ENCODE results near the gene NXPH4.

The NXPH4 gene

DNA sequence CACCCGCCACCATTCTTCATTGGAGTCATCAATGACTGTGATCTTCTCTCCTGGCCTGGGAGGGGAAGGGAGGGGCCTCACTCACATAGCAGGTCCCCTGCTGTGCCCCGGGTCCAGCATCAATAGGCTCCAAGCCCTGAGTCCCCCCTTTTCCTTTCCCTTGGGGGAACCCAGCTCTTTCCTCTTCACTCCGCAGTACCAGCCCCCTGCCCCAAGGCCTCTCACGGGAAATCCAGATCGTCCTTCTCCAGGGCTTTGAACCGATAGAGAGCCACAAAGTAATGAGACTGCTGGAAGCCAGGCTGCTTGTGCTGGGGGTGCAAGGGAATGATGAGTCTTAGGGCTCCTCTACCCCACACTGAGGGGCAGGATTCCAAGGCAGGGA lies 27.7 kb downstream of the NXPH4 start:
- DNase-seq (ENCODE audit: insufficient read length, low spot score) (no peak), FAIRE-seq (no peak)
- TF ChIP-seq CTCF (IDR thresholded peaks at IDR 0.05; ENCODE audit: insufficient read depth, missing control alignments) = no peak

- FAIRE-seq (no peak), DNase-seq (ENCODE audit: insufficient read length, low spot score) (no peak)
- TF ChIP-seq CTCF (IDR thresholded peaks at IDR 0.05; ENCODE audit: insufficient read depth, missing control alignments) = no peak
Observed at GRCh38 chr12:57247041-57247440, 30.4 kb downstream of the NXPH4 start.

DNA sequence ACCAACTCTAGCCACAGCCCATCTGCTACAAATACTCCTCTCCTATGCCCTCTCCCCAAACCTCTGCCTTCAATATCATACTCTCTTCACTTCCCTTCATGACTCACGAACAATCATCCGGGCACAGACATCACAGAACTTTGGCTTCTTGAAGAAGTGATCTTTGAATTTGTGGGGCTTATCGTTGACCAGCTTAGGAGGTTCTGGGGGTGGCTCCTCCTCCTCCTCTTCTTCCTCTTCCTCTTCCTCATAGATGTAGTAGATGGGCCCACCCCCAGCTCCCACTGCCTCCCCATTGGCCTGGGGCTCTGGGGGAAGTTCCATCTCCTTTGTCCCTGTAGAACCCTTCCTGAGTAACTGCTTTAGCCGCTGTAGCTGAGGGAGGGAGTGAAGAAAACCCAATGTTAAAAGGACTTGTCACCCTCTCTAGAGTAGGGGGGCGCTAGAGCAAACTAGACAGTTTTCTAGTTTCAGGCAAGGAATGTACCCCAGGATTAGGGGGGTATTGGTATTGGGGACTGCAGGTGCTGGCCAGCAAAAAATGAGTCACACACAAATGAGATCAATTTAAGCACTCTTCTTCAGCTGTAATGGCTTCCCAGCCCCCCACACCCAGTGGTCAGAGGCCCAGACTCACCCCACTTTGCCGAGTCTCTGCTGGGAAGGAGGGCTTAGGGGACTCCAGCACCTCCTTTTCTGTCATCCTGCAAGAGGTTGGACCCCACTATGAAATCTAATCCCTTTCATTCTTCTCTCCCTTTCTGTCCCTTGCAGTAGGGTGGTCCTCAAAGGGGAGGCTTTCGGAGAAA lies 32.5 kb downstream of the NXPH4 start:
- no peak for DNase-seq (ENCODE audit: insufficient read length, low spot score)
- no peak for TF ChIP-seq CTCF (IDR thresholded peaks at IDR 0.05; ENCODE audit: insufficient read depth, missing control alignments)

DNA sequence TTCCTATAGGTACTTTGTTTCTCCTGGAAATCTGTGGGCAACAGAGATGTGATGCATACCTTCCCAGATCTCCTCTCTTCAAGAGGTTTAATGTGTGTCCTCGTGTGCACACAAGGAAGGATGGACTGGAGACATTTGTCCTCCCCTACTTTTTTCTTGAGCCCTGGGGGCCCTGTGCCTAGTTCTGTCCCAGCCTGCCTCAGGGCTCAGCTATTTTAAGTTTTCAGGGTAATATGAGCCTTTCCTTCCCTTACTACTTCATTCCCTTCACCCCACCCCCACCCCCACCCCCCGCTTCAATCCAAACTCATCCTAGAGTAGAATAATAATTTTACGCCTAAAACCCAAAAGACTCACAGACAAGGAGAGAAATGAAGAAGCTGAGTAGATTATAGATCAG lies 33.9 kb downstream of the NXPH4 start:
- no peak for DNase-seq (ENCODE audit: insufficient read length, low spot score)
- no peak for TF ChIP-seq CTCF (IDR thresholded peaks at IDR 0.05; ENCODE audit: insufficient read depth, missing control alignments)
- no peak for FAIRE-seq

More for the DNA sequence above, 32.5 kb downstream of the NXPH4 start:
- no peak for FAIRE-seq

DNA sequence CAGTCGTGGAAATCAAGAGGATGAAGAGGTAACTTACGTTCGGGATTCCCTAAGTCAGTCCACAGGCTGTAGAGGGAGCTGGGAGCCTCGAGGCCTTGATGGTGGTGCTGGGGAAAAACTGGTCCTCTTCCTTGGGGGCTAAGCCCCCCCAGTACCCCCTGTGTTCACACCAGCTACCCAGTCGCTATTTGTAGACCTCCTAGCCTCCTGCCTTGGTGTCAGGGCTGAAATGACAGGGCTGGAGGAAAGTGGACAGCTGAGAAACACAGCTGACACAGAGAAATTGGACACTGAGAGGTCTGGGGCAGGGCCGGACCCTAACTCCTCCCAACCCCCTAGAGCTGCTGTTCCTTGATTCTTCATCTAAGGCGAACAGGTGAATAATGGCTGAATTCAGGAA lies 34.4 kb downstream of the NXPH4 start, which contains the start of gene STAC3:
Gene STAC3, minus strand, starts transcription at position 232 of the 400 bp plus-strand sequence. CDS start 1,551 bp downstream, outside the sequence.
- TF ChIP-seq CTCF (IDR thresholded peaks at IDR 0.05; ENCODE audit: insufficient read depth, missing control alignments) = no peak
- FAIRE-seq (no peak), DNase-seq (ENCODE audit: insufficient read length, low spot score) (no peak)

DNA sequence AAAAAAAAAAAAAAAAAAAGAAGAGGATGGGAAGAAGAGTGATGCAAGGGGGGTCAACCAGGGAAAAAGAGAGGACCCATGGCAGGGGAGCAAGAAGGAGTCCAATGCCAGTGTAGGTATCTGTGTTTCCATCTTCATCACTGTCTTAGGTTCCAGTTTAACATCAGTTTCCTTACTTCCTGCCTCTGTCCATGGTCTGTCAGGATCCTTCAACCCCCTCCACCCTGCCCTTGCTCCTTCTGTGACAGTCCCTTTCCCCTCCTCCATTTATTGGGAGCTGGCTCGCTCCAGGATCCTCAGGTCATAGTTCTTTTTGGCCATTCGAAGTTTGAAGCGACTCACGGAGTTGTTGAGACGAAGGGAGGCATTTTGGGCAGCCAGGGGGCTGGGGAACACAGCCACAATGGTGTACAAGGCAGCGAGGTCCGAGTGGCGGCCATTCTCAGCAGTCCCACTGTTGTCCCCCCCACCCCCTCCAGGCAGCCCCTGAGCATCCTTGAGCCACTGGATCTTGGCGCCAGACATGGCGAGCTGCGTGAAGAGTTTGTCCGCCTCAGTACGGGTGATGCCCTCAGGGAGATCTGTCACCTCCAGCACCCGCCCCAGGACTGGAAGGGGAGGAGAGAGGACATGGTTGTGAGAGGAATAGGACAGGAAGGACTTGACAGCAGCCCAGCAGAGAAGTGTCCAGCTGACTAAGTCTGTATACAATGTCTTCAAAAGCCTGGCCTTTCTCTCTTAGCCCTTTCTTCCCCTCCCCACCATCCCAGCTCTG lies 38.1 kb downstream of the NXPH4 start:
- no peak for TF ChIP-seq CTCF (IDR thresholded peaks at IDR 0.05; ENCODE audit: insufficient read depth, missing control alignments)
- no peak for FAIRE-seq

GRCh38 chr12:57255916-57256315 lies 39.3 kb downstream of the NXPH4 start:
- DNase-seq (ENCODE audit: insufficient read length, low spot score) = no peak
- TF ChIP-seq CTCF (IDR thresholded peaks at IDR 0.05; ENCODE audit: insufficient read depth, missing control alignments) = no peak
- FAIRE-seq = no peak

More for the DNA sequence above, 38.1 kb downstream of the NXPH4 start:
- no peak for DNase-seq (ENCODE audit: insufficient read length, low spot score)
